ENCODE measurements around the gene STK32C.
A peak's percentile ranks its signal among the peaks of the same experiment; 100 is the strongest.

The STK32C gene

GRCh38 chr10:132304756-132305509, 2.8 kb downstream of the STK32C start:
- Histone ChIP-seq H3K27me3 (peaks cover 53% of the 10 kb centered on the region), H3K9ac (no peak overlapping the region)

GRCh38 chr10:132303361-132304115, 4.2 kb downstream of the STK32C start:
- Histone ChIP-seq H3K4me2 (peak overlapping the region; percentile 95), H4K20me1 (peaks cover 48% of the 10 kb centered on the region), H3K27ac (no peak overlapping the region), H3K36me3 (0 out of 2 replicates have a peak, but pooled peaks cover 6% of the 10 kb centered on the region), H3K9me3 (peaks cover 17% of the 10 kb centered on the region), H3K4me3 (no peak overlapping the region), H3K4me1 (peaks cover 76% of the 10 kb centered on the region), H3K27me3 (peaks cover 48% of the 10 kb centered on the region), H3K9ac (no peak overlapping the region)
- no peak for TF ChIP-seq Cebpa-rat (IDR thresholded peaks at IDR 0.05)

More at GRCh38 chr10:132304756-132305509, 2.8 kb downstream of the STK32C start:
- H4K20me1 ChIP-seq = peaks cover 56% of the 10 kb centered on the region
- peaks cover 17% of the 10 kb centered on the region for H3K9me3 ChIP-seq
- peak overlapping the region; percentile 95; the same call in 1 of the 2 replicates for H3K4me2 ChIP-seq
- no peak overlapping the region for H3K27ac ChIP-seq
- peaks cover 76% of the 10 kb centered on the region for H3K4me1 ChIP-seq
- H3K4me3 ChIP-seq = no peak overlapping the region
- 0 out of 2 replicates have a peak, but pooled peaks cover 6% of the 10 kb centered on the region for H3K36me3 ChIP-seq
- TF ChIP-seq Cebpa-rat (IDR thresholded peaks at IDR 0.05) = no peak

GRCh38 chr10:132302421-132303310, 5.1 kb downstream of the STK32C start:
- Histone ChIP-seq H4K20me1 (peaks cover 48% of the 10 kb centered on the region), H3K9me3 (peaks cover 17% of the 10 kb centered on the region), H3K36me3 (0 out of 2 replicates have a peak, but pooled peaks cover 6% of the 10 kb centered on the region), H3K4me3 (no peak overlapping the region), H3K27me3 (peaks cover 47% of the 10 kb centered on the region), H3K9ac (no peak overlapping the region), H3K4me1 (peaks cover 82% of the 10 kb centered on the region), H3K4me2 (peak overlapping the region; percentile 95), H3K27ac (no peak overlapping the region)
- no peak for TF ChIP-seq Cebpa-rat (IDR thresholded peaks at IDR 0.05)

DNA sequence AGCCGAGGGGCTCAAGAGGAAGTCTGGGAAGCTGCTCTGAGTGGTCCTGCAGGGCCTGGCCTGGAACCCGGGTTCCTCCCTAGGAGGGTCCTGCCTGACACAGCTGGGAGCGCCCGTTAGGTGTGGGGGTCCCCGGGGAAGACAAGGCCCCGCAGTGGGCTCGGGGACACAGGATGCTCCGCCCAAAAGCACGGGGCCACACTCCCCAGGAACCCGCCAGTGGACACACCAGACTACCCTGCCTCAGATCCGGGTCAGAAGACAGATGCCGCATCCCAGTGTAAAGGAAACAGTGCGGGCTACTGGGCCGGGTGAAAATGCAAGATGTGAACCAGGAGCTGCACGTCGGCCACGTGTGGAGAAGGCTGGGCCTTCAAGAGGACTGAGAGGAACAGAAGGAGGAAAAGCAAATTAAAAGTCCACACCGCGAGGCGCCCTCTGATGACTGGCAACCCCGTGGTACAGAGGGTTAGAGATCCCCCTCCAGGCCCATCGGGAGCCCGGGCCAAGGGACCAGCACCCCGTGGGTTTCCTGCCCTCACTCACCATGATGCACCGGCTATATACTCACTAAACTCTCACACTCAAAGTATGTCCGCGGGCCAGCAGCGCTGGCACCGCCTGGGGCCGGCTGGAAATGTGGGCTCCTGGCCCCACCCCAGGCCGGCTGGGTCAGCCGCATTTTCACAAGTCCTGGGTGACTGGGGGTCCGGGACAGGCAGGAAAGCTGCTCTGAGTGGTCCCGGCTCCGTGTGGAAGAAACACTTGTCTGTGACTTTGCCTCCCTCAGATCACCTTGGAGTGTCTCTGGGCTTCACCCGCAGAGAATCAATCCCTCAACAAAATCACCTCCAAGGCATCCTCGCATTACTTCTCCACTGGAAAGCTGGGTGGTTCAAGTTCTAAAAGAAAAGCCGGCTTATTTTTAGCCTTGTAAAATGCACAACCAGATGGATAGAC, 6.1 kb downstream of the STK32C start:
- Histone ChIP-seq H3K4me1 (peaks cover 84% of the 10 kb centered on the region), H3K9ac (no peak overlapping the region), H3K4me3 (no peak overlapping the region), H3K27me3 (peaks cover 37% of the 10 kb centered on the region), H4K20me1 (peaks cover 40% of the 10 kb centered on the region), H3K9me3 (peaks cover 13% of the 10 kb centered on the region), H3K4me2 (peak overlapping the region; percentile 95), H3K36me3 (0 out of 2 replicates have a peak, but pooled peaks cover 6% of the 10 kb centered on the region), H3K27ac (no peak overlapping the region)
- no peak for TF ChIP-seq Cebpa-rat (IDR thresholded peaks at IDR 0.05)

- Histone ChIP-seq H4K20me1 (peaks cover 31% of the 10 kb centered on the region), H3K4me2 (peak overlapping the region; percentile 95), H3K27me3 (peaks cover 27% of the 10 kb centered on the region), H3K36me3 (0 out of 2 replicates have a peak, but pooled peaks cover under 1% of the 10 kb centered on the region), H3K27ac (no peak overlapping the region), H3K4me1 (peaks cover 94% of the 10 kb centered on the region), H3K9ac (no peak overlapping the region), H3K4me3 (no peak overlapping the region), H3K9me3 (peaks cover 2% of the 10 kb centered on the region)
- TF ChIP-seq Cebpa-rat (IDR thresholded peaks at IDR 0.05) = no peak
Observed at GRCh38 chr10:132300582-132300981, 7.2 kb downstream of the STK32C start.

GRCh38 chr10:132299371-132300336, 8.1 kb downstream of the STK32C start:
- Histone ChIP-seq H3K9me3 (no peaks in the 10 kb centered on the region), H3K4me1 (peaks cover 100% of the 10 kb centered on the region), H3K36me3 (no peaks in the 10 kb centered on the region), H3K27me3 (peaks cover 17% of the 10 kb centered on the region), H3K9ac (peak overlapping the region; percentile 54), H3K4me2 (peak overlapping the region; percentile 95), H3K4me3 (peak overlapping the region; percentile 49), H3K27ac (peak overlapping the region; percentile 90), H4K20me1 (peaks cover 22% of the 10 kb centered on the region)
- no peak for TF ChIP-seq Cebpa-rat (IDR thresholded peaks at IDR 0.05)

DNA sequence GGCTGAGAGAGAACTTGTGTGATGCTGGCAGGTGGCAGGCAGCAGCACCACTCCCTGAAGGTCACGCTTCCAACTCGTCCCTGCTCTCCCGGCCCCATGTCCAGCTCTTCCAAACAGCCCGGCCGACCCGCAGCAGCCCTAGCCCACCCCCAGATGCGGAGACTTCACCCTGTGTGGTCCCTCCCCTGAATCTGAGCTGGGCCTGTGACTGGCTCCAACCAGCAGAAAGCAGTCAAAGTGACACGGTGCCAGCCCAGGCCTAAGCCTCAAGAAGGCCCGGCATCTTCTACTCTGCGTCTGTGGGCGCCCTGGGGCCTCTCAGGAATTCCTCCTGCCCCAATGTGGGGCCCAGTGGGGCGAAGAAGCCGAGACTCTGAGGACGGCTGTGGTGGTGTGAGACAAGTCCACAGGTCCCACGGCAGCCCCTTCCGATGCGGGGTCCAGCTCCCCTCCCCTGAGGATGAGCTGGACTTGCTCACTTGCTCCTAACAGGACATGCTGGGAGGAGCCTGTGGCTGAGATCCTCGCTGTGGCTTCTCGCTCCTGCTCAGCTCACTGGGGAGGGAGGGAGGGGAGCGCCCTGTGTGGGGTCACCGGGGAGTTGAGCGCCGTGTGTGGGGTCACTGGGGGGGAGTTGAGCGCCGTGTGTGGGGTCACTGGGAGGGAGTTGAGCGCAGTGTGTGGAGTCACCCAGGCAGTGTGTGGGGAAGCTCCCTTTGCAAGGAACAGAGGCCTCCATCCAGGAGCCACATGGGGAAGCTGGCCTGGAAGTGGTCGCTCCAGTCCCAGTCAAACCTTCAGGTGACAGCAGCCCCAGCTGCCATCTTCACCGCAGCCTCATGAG, 9.5 kb downstream of the STK32C start:
- Histone ChIP-seq H3K36me3 (no peaks in the 10 kb centered on the region), H3K4me2 (peak overlapping the region; percentile 95), H3K4me1 (peaks cover 100% of the 10 kb centered on the region), H3K27ac (peak overlapping the region; percentile 90), H3K27me3 (0 out of 2 replicates have a peak, but pooled peaks cover 7% of the 10 kb centered on the region), H3K4me3 (peak overlapping the region; percentile 49), H3K9ac (peak overlapping the region; percentile 70), H4K20me1 (peaks cover 25% of the 10 kb centered on the region), H3K9me3 (no peaks in the 10 kb centered on the region)
- TF ChIP-seq Cebpa-rat (IDR thresholded peaks at IDR 0.05) = no peak
